Neutrophil (primary cell): ENCODE measurements around the gene TOPORS.
A peak's percentile ranks its signal among the peaks of the same experiment; 100 is the strongest.

Experiments
- H3K27ac ChIP-seq: fragments of 200-600 bp; sonication (generic); 2 replicates; pipeline ENCODE4 v1.5.1; 2016; ENCODE audit warnings: mild to moderate bottlenecking, moderate library complexity
- H3K27me3 ChIP-seq: fragments of 200-600 bp; sonication (generic); 2 replicates; pipeline ENCODE4 v1.6.0; 2016; ENCODE audit warnings: mild to moderate bottlenecking
- H3K36me3 ChIP-seq: fragments of 200-600 bp; sonication (generic); 2 replicates; pipeline ENCODE4 v1.5.1; 2017
- H3K4me1 ChIP-seq, 2 experiments: fragments of 200-600 bp in 1 of 2; sonication (generic) in 1 of 2; 1 replicate in 1 of 2; 2 replicates in 1 of 2; pipeline versions ENCODE4 v1.5.1 to v1.6.1; 2013 to 2016; ENCODE audit warnings: low read depth in 1 of 2, low read length in 1 of 2, mild to moderate bottlenecking in 1 of 2, moderate library complexity in 1 of 2; ENCODE audit not compliant: control insufficient read depth in 1 of 2, insufficient read depth in 1 of 2
- H3K4me3 ChIP-seq, 2 experiments: fragments of 200-600 bp in 1 of 2; sonication (generic) in 1 of 2; 1 replicate in 1 of 2; 2 replicates in 1 of 2; pipeline ENCODE4 v1.5.1; 2013 to 2016; ENCODE audit warnings: low read depth in 1 of 2, low read length in 1 of 2, mild to moderate bottlenecking in 1 of 2, moderate library complexity in 1 of 2
- H3K9me3 ChIP-seq: fragments of 200-600 bp; sonication (generic); 2 replicates; pipeline ENCODE4 v1.5.1; 2016
- CTCF ChIP-seq: fragments of 200-600 bp; sonication (generic); IDR thresholded peaks from 2 replicates; pipeline ENCODE4 v1.5.1; 2016; ENCODE audit warnings: antibody characterized with exemption

TOPORS gene

GRCh38 chr9:32558408-32558934 lies 6.1 kb upstream of the TOPORS start:
- no peaks in the 10 kb centered on the region for H3K27me3 ChIP-seq
- H3K4me1 ChIP-seq = peaks cover 50 to 56% of the 10 kb centered on the region in 2 experiments
- H3K36me3 ChIP-seq = no peaks in the 10 kb centered on the region
- no peaks in the 10 kb centered on the region for H3K9me3 ChIP-seq
- peak overlapping the region; percentile 34 to 45 for H3K4me3 ChIP-seq
- peak overlapping the region; percentile 97 for H3K27ac ChIP-seq
- peak; percentile 25 for TF ChIP-seq CTCF

- Histone ChIP-seq H3K4me3 (no peak overlapping the region), H3K36me3 (no peaks in the 10 kb centered on the region), H3K9me3 (no peaks in the 10 kb centered on the region), H3K27ac (peak overlapping the region; percentile 97), H3K27me3 (no peaks in the 10 kb centered on the region), H3K4me1 (peaks cover 67 to 74% of the 10 kb centered on the region in 2 experiments)
- TF ChIP-seq CTCF = no peak
Measured at GRCh38 chr9:32554591-32554990, 2.2 kb upstream of the TOPORS start.

GRCh38 chr9:32554107-32554506 lies 1.7 kb upstream of the TOPORS start:
- Histone ChIP-seq H3K27me3 (no peaks in the 10 kb centered on the region), H3K27ac (peak overlapping the region; percentile 97), H3K9me3 (no peaks in the 10 kb centered on the region), H3K36me3 (no peaks in the 10 kb centered on the region), H3K4me1 (peaks cover 67 to 74% of the 10 kb centered on the region in 2 experiments), H3K4me3 (no peak overlapping the region)
- no peak for TF ChIP-seq CTCF

- H3K9me3 ChIP-seq = no peaks in the 10 kb centered on the region
- H3K4me1 ChIP-seq = peaks cover 48 to 49% of the 10 kb centered on the region in 2 experiments
- no peak for TF ChIP-seq CTCF
- no peaks in the 10 kb centered on the region for H3K27me3 ChIP-seq
- no peaks in the 10 kb centered on the region for H3K36me3 ChIP-seq
- peak overlapping the region; percentile 87 to 91 for H3K4me3 ChIP-seq
- H3K27ac ChIP-seq = peak overlapping the region; percentile 96
Measured at GRCh38 chr9:32551276-32552051, 922 bp downstream of the TOPORS start.

GRCh38 chr9:32550562-32551275 lies 1.7 kb downstream of the TOPORS start:
- H3K27ac ChIP-seq = peak overlapping the region; percentile 96
- H3K4me1 ChIP-seq = peaks cover 41 to 42% of the 10 kb centered on the region in 2 experiments
- no peaks in the 10 kb centered on the region for H3K27me3 ChIP-seq
- no peaks in the 10 kb centered on the region for H3K36me3 ChIP-seq
- peak; percentile 48 for TF ChIP-seq CTCF
- H3K4me3 ChIP-seq = peak overlapping the region; percentile 87 to 91
- no peaks in the 10 kb centered on the region for H3K9me3 ChIP-seq
